ENCODE measurements around the gene UCK2.
"Not testable (repeated sequence)": the region's sequence is repeated elsewhere in the genome, so short reads cannot be mapped to it uniquely, and the experiment has no call there.

The UCK2 gene

DNA sequence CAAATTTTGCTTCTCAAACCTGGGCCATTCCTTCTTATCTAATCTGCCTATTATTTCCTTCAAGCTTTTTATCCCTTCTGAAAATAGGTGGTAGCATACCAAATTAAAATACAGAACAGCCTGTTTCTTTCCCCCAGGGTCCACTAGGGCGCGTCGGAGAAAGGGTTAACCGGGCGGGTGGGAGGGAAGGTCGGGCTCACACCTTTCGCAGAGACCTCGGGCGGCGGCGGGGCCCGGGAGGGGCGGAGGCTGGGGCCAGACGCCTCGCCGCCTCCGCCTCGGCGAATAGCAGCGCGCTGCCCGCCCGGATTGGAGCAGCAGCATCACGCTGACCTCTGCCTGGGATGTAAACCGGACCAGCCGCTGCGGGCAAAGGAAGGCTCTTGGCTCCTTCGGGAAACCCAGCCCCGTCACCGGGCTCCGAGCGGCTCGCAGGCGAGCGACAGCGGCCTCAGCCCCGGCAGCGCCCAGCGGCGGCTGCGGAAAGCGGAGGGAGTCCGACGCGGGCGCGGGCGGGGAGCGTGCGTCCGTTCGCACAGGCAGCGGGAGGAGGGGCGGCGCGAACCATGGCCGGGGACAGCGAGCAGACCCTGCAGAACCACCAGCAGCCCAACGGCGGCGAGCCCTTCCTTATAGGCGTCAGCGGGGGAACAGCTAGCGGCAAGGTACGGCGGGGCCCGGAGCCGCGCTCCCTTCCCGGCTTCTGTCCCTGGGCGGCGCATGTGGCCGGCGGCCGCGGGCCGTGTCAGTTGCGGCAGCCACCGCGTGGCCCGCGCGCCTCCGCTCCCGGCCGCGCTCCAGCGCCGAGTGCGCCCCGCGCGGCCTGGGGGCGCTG lies at the start of gene UCK2:
UCK2 (plus strand) TSS at position 347 of the 835 bp plus-strand sequence; CDS start at position 567, 220 bp downstream.
- no peaks in the 10 kb centered on the region for H3K9me3 Mint-ChIP-seq
- DNase-seq, result peak; percentile 67
- peak within 1 kb of the TSS; percentile 82 for H3K4me3 Mint-ChIP-seq
- peak within 1 kb of the TSS; percentile 82 for H3K27ac Mint-ChIP-seq
- H3K4me1 Mint-ChIP-seq, result peaks cover 24% of the 10 kb centered on the region
- H3K27me3 Mint-ChIP-seq, result peaks cover 34% of the 10 kb centered on the region
- peaks cover 5% of the 10 kb centered on the region for H3K36me3 Mint-ChIP-seq
- CTCF ChIA-PET, result interaction anchor here (1.4 to 3.9 kb wide), 6 partner anchors 15 to 87 kb away, joined by 3 to 15 read pairs (median 6); no protein-coding TSS in a partner anchor

DNA sequence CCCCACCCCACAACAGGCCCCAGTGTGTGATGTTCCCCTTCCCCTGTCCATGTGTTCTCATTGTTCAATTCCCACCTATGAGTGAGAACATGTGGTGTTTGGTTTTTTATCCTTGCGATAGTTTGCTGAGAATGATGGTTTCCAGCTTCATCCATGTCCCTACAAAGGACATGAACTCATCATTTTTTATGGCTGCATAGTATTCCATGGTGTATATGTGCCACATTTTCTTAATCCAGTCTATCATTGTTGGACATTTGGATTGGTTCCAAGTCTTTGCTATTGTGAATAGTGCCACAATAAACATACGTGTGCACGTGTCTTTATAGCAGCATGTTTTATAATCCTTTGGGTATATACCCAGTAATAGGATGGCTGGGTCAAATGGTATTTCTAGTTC lies 49.2 kb upstream of the UCK2 start:
- H3K9me3 Mint-ChIP-seq, H3K4me1 Mint-ChIP-seq, DNase-seq, H3K27ac Mint-ChIP-seq, H3K27me3 Mint-ChIP-seq, CTCF ChIA-PET, H3K36me3 Mint-ChIP-seq, H3K4me3 Mint-ChIP-seq: not testable (repeated sequence)

DNA sequence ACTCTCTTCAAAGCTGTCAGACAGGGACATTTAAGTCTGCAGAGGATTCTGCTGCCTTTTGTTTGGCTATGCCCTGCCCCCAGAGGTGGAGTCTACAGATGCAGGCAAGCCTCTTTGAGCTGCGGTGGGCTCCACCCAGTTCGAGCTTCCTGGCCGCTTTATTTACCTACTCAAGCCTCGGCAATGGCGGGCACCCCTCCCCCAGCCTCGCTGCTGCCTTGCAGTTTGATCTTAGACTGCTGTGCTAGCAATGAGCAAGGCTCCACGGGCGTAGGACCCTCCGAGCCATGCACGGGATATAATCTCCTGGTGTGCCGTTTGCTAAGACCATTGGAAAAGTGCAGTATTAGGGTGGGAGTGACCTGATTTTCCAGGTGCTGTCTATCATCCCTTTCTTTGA lies 43.9 kb upstream of the UCK2 start:
- not testable (repeated sequence) for H3K4me3 Mint-ChIP-seq

GRCh38 chr1:165787741-165788140 lies 39.7 kb upstream of the UCK2 start:
- no peaks in the 10 kb centered on the region for H3K36me3 Mint-ChIP-seq
- H3K27me3 Mint-ChIP-seq, result peaks cover 30% of the 10 kb centered on the region
- no peak for DNase-seq
- no peaks in the 10 kb centered on the region for H3K4me1 Mint-ChIP-seq
- H3K27ac Mint-ChIP-seq, result no peak overlapping the region
- H3K4me3 Mint-ChIP-seq, result no peak overlapping the region
- CTCF ChIA-PET, result no interaction called here
- no peaks in the 10 kb centered on the region for H3K9me3 Mint-ChIP-seq

More for the DNA sequence above, 43.9 kb upstream of the UCK2 start:
- CTCF ChIA-PET, result interaction anchor here (1.6 kb wide), 1 partner anchor 134 kb away, joined by 4 read pairs; no protein-coding TSS in a partner anchor
- not testable (repeated sequence) for H3K36me3 Mint-ChIP-seq, H3K9me3 Mint-ChIP-seq, H3K4me1 Mint-ChIP-seq, DNase-seq, H3K27ac Mint-ChIP-seq
- H3K27me3 Mint-ChIP-seq, result peaks cover 20% of the 10 kb centered on the region

GRCh38 chr1:165793951-165794350 lies 33.5 kb upstream of the UCK2 start:
- Mint-ChIP-seq H3K36me3 (no peaks in the 10 kb centered on the region), H3K27me3 (peaks cover 22% of the 10 kb centered on the region), H3K4me1 (no peaks in the 10 kb centered on the region), H3K4me3 (no peak overlapping the region), H3K9me3 (no peaks in the 10 kb centered on the region), H3K27ac (no peak overlapping the region)
- CTCF ChIA-PET, result no interaction called here
- DNase-seq, result no peak

DNA sequence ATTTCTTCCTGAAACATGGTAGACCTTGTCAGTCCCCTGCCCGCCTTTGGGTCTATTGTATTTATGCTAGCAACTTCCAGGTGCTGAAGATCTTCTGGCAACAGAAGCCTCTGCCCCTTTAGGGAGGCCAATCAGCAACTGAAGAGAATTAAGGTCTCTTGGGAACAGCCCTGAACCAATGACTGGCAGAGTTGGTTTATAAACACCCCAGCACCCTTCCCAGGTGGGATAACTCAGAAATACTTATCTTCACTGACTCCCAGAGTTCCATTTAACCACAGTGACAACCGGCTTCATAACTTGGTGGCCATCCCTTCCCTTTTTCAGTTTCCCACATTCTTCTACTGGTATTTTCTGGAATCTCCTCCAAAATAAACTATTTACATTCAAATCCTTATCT lies 31.5 kb upstream of the UCK2 start:
- CTCF ChIA-PET, result no interaction called here
- Mint-ChIP-seq H3K9me3 (no peaks in the 10 kb centered on the region), H3K27me3 (peaks cover 18% of the 10 kb centered on the region), H3K4me1 (no peaks in the 10 kb centered on the region), H3K27ac (no peak overlapping the region), H3K4me3 (no peak overlapping the region), H3K36me3 (no peaks in the 10 kb centered on the region)
- no peak for DNase-seq

DNA sequence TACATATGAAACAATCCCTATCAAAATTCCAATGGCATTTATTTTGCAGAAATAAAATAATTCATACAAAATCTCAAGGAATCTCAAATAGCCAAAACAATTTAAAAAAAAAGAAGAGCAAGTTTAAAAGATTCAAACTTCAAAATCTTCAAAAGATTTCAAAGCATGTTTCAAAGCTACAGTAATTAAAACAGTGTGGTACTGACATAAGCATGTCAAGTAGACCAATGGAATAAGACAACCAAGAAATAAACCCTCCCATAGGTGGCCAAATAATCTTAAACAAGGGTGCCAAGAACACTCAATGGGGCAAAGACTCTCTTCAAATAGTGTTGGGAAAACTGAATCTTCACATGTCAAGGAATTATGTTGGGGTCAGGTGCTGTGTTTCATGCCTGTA lies 28.0 kb upstream of the UCK2 start:
- H3K36me3 Mint-ChIP-seq, result no peaks in the 10 kb centered on the region
- CTCF ChIA-PET, result interaction anchor here (1.2 kb wide), 1 partner anchor 114 kb away, joined by 3 read pairs; no protein-coding TSS in a partner anchor
- no peak overlapping the region for H3K4me3 Mint-ChIP-seq
- DNase-seq, result no peak
- peaks cover 7% of the 10 kb centered on the region for H3K27me3 Mint-ChIP-seq
- no peak overlapping the region for H3K27ac Mint-ChIP-seq
- H3K4me1 Mint-ChIP-seq, result no peaks in the 10 kb centered on the region
- no peaks in the 10 kb centered on the region for H3K9me3 Mint-ChIP-seq

DNA sequence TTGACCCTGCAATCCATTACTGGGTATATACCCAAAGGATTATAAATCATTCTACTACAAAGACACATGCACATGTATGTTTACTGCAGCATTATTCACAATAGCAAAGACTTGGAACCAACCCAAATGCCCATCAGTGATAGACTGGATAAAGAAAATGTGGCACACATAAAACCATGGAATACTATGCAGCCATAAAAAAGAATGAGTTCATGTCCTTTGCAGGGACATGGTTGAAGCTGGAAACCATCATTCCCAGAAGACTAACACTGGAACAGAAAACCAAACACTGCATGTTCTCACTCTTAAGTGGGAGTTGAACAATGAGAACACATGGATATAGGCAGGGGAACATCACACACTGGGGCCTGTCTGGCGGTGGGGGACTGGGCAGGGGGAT lies 22.9 kb upstream of the UCK2 start:
- H3K4me3 Mint-ChIP-seq, H3K9me3 Mint-ChIP-seq, H3K36me3 Mint-ChIP-seq, H3K27ac Mint-ChIP-seq, CTCF ChIA-PET, DNase-seq, H3K4me1 Mint-ChIP-seq, H3K27me3 Mint-ChIP-seq: not testable (repeated sequence)

- no peaks in the 10 kb centered on the region for H3K9me3 Mint-ChIP-seq
- H3K27me3 Mint-ChIP-seq, result peaks cover 4% of the 10 kb centered on the region
- H3K27ac Mint-ChIP-seq, result no peak overlapping the region
- H3K4me3 Mint-ChIP-seq, result no peak overlapping the region
- no peaks in the 10 kb centered on the region for H3K36me3 Mint-ChIP-seq
- CTCF ChIA-PET, result no interaction called here
- no peaks in the 10 kb centered on the region for H3K4me1 Mint-ChIP-seq
- DNase-seq, result no peak
Observed at GRCh38 chr1:165807613-165808012, 19.8 kb upstream of the UCK2 start.

GRCh38 chr1:165815725-165816124 lies 11.7 kb upstream of the UCK2 start:
- H3K4me1 Mint-ChIP-seq, result no peaks in the 10 kb centered on the region
- no peaks in the 10 kb centered on the region for H3K9me3 Mint-ChIP-seq
- no peaks in the 10 kb centered on the region for H3K36me3 Mint-ChIP-seq
- no peak overlapping the region for H3K27ac Mint-ChIP-seq
- H3K27me3 Mint-ChIP-seq, result peaks cover 18% of the 10 kb centered on the region
- no peak overlapping the region for H3K4me3 Mint-ChIP-seq
- DNase-seq, result no peak
- CTCF ChIA-PET, result no interaction called here

GRCh38 chr1:165816157-165816556 lies 11.3 kb upstream of the UCK2 start:
- no peak overlapping the region for H3K4me3 Mint-ChIP-seq
- CTCF ChIA-PET, result no interaction called here
- DNase-seq, result no peak
- H3K27ac Mint-ChIP-seq, result no peak overlapping the region
- no peaks in the 10 kb centered on the region for H3K36me3 Mint-ChIP-seq
- no peaks in the 10 kb centered on the region for H3K9me3 Mint-ChIP-seq
- H3K27me3 Mint-ChIP-seq, result peaks cover 18% of the 10 kb centered on the region
- no peaks in the 10 kb centered on the region for H3K4me1 Mint-ChIP-seq

DNA sequence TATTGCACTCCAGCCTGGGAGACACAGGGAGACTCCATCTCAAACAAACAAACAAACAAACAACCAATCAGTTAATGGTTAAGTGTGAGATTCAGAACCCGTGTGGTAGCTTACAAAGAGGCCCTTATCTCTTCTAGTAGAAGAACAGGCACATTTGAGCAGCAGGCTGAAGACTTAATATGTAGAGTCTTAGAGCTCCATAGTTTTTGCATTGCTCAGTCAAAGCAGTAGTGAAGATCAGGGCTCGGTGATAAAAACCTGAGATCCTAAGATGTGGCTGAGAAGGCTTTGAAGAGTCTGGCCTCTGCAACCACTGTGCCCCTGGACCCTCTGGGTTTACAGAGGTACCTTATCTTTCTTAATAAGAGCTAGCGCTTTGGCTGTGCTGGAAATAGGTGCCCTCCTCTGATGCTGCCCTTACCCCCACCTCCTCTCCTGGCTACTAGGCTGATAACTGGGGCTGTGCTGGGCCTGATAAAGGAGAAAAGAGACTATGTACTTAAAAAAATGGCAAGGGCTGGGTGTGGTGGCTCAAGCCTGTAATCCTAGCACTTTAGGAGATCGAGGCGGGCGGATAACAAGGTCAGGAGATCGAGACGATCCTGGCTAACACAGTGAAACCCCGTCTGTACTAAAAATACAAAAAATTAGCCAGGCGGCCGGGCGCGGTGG lies 10.5 kb upstream of the UCK2 start:
- no peaks in the 10 kb centered on the region for H3K9me3 Mint-ChIP-seq
- H3K27me3 Mint-ChIP-seq, result peaks cover 23% of the 10 kb centered on the region
- H3K27ac Mint-ChIP-seq, result no peak overlapping the region
- no peak for DNase-seq
- no peaks in the 10 kb centered on the region for H3K4me1 Mint-ChIP-seq
- no peak overlapping the region for H3K4me3 Mint-ChIP-seq
- CTCF ChIA-PET, result no interaction called here
- H3K36me3 Mint-ChIP-seq, result no peaks in the 10 kb centered on the region

GRCh38 chr1:165823552-165824268 lies 3.7 kb upstream of the UCK2 start:
- Mint-ChIP-seq H3K27ac (no peak overlapping the region), H3K4me1 (peaks cover 12% of the 10 kb centered on the region), H3K36me3 (no peaks in the 10 kb centered on the region), H3K27me3 (peaks cover 37% of the 10 kb centered on the region), H3K4me3 (no peak overlapping the region), H3K9me3 (no peaks in the 10 kb centered on the region)
- CTCF ChIA-PET, result no interaction called here
- no peak for DNase-seq

GRCh38 chr1:165824269-165824643 lies 3.2 kb upstream of the UCK2 start:
- Mint-ChIP-seq H3K36me3 (no peaks in the 10 kb centered on the region), H3K4me3 (no peak overlapping the region), H3K9me3 (no peaks in the 10 kb centered on the region), H3K27ac (no peak overlapping the region), H3K27me3 (peaks cover 40% of the 10 kb centered on the region), H3K4me1 (peaks cover 18% of the 10 kb centered on the region)
- CTCF ChIA-PET, result no interaction called here
- no peak for DNase-seq

Data from activated naive CD4-positive, alpha-beta T cell treated with anti-CD3 and anti-CD28 coated beads, Interleukin-2, amount 10 ng/mL, durations not matched to agents 7 days and 5 days (primary cell).